DMS79 treated with DMSO at 0.1 percent for 48 hours (cell line): ENCODE results near the gene TNNI3.

Source experiments
- DNase-seq: peaks from one replicate; lab custom pipeline; 2025; lab: John Stamatoyannopoulos, UW

The TNNI3 gene

DNA sequence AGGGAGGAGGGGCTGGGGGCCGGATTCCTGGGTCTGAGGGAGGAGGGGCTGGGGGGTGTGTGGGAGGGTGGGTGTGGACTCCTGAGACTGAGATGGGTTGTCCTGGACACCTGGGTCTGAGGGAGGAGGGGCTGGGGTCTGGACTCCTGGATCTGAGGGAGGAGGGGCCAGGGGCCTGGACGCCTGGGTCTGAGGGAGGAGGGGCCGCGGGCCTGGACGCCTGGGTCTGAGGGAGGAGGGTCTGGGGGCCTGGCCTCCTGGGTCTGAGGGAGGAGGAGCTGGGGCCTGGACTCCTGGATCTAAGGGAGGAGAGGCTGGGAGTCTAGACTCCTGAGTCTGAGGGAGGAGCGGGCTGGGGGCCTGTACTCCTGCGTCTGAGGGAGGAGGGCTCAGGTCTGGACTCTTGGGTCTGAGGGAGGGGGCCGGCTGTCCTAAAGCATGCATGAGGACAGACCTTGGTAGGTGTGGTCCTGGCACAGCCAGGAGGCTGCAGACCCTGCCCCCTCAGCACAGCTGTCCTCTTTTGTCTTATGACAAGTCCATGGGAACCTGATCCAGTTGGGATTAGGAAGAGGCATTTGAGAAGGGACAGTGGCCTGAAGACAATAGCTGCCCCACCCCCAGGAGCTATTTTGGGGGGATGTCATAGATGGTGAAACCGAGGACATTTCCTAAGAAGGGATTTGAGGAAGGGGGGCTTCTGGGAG lies 9.8 kb downstream of the TNNI3 start:
- DNase-seq: no peak

DNA sequence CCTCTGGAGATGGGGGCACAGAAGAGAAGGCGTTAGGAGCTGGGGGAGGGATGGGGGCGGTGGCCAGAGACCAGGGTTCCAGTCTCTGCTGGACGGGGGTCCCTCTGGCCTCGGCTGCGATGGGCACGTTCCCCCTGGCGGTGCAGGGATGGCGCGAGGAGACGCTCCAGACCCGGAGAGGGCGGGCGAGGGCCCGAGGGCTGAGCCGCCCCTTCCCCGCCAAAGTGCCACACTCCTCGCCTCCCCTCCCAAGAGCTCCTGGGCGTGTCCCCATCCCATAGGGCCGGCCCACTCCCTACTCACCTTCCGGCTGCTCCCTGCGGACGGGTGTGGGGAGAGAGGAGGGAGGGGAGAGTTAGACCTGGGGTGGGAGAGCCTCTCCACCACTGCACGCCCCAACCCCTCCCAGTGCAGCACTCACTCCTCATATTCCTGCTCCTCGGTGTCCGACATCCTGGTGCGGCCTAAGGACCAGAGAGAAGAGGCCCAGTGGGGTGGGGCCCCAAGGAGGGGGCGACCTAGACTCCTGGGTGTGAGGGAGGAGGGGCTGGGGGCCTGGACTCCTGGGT lies 10.7 kb downstream of the TNNI3 start:
- peak; percentile 79 for DNase-seq

DNA sequence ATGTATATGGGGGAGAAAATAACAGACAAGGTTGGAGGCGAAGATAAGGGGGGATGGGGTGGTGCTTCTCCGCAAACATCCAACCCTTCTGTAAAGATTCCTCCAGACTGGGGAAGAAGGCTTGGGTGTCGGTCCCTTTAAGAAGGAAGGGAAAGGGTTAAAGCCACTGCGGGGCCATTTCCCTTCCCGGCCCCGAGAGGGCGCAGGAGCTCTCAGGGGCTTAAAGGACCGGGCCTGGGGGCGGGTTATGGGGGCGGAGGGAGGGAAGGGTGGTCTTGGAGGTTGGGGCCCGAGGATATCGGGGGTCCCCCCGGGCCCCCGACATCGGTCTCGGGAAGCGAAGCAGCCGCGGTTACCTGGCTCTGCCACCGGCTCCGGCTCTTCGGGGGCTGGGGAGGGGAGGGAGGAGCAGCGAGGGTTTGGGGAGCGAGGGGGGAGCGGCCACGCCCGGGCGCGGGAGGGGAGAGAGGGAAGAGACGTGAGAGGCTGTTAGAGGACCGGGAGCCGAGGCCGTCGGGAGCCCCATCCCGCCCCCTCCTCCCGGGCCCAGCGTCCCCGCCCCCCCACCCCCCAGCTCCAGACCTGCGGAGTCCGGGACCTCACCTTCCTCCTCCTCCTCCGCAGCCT lies 11.3 kb downstream of the TNNI3 start:
- peak; percentile 45 for DNase-seq

DNA sequence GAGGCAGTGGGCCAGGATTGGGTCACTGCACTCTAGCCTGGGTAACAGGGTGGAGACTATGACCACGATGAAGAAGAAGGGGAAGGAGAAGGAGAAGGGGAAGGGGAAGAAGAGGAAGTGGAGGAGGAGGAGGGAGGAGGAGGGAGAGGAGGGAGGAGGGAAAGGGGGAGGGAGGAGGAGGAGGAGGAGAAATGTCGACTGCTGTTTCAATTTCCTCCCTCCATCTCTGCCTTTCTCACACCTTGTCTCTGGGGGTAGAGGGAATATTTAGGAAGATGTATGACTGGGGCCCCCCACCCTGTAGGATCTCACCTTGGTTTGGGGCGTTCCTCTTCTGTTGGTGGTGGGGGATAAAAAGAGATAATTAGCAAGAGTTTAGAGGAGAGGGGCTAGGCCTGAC lies 12.3 kb downstream of the TNNI3 start:
- no peak for DNase-seq

DNA sequence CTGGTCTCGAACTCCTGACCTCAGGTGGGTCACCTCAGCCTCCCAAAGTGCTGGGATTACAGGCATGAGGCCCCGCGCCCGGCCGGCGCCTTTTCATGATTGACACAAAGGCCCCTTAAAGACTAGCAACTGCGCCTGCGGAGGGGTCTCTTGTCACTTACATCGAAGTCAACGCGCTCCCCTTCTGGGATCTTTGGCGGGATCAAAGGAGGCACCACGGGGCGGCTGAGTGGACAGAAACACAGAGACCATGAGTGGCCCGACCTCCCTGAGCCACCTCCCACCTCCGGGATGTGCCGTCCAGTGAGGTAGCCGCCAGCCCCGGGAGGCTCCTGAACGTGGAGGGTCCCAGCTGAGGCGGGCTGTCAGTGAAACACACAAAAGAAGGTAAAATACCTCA lies 15.8 kb downstream of the TNNI3 start:
- no peak for DNase-seq

DNA sequence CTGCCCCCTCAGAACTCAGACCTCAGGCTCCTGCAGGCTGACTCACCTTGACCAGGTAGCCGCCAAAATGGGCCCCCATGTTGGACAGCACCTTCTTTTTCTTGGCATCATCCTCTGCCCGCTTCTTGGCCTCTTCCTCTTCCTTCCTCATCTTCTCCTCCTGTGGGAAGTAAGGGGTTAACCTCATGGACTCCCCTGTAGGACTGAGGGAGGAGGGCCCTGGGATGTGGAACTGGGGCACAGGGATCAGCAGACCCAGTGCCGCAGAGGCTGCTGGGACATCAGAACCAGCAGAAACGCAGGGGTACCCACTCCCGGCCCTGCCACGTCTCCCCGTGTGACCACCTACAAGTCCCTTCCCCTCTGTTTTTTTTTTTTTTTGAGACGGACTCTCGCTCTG lies 19.6 kb downstream of the TNNI3 start:
- no peak for DNase-seq

DNA sequence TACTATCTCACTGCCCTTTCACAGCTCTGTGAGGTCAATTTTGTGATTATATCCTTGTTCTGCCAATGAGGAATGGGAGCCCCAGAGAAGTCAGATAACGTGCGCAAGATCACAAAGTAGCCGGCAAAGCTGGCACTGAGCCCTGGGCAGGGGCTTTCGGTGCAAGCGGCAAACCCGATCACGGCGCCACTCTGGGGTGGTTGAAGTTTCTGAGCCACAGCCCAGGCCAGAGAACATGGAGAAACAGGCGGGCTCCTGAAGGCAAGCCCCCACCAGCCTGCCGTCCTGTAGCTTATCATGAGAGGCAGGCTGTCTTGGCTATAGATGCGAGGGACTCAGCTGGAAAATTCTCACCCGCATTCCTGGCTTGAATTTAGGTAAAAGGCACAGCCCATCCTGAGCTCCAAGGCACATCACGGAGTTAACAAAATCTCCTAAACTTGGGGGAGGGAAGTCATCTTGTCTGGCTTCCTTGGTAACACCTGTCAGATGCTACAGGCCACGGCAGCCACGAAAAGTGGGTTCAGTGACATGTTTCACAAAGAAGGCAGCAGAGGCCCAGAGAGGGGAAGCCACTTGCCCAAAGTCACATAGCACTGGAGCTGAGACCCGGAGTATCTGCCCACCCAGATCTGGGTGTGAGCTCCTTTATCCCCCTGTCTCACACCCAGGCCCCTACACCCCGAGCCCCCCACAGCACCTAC lies 21.0 kb downstream of the TNNI3 start:
- no peak for DNase-seq

DNA sequence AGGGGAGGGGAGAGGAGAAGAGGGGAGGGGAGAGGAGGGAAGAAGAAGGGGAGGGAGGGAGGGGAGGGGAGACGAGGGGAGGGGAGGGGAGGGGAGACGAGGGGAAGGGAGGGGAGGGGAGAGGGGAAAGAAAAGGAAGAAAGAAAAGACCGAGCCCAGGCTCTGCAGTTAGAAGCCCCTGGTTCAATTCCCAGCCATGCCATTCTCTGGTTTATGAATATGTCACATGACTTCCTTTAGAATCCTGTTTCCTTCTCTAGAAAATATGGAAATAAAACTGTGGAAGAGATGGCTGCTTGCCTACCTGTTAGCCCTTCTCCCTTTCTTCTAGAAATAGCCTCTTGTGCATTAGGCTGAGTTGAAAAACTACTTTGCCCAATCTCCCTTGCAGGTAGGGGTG lies 22.8 kb downstream of the TNNI3 start:
- DNase-seq: no peak

DNA sequence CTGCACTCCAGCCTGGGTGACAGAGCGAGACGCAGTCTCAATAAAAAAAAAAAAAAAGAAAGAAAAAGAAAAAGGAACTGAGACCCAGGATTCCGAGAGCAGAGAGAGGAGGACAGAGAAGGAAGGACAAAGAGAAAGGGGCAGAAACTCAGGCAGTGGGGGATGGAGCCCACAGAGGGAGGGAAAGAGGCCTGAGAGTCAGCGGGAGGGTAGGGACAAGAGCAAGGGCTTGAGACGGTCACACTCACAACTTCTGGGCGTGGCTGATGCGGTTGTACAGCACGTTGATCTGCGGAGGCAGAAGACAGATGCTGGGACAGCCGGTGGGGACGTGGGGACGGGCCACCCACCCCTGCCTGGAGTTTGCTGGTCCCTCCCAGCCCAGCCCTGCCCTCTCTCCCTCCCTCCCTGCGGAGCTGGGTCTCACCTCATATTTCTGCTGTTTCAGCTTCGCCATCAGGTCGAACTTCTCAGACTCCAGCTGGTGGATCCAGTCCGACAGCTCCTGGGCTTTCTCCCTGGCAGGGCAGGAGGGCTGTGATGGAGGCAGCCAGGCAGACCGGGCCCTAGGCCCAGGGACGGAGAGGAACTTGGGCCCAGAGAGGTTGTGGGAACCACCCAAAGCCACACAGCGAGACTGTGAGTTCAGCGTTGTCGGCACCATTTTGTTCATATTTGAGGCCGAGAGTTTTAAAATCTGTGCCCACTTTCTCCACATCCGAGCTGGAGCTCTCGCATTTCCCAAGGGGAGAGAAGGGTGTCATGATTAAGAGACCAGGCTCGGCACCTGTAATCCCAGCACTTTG lies 23.7 kb downstream of the TNNI3 start:
- DNase-seq: no peak

DNA sequence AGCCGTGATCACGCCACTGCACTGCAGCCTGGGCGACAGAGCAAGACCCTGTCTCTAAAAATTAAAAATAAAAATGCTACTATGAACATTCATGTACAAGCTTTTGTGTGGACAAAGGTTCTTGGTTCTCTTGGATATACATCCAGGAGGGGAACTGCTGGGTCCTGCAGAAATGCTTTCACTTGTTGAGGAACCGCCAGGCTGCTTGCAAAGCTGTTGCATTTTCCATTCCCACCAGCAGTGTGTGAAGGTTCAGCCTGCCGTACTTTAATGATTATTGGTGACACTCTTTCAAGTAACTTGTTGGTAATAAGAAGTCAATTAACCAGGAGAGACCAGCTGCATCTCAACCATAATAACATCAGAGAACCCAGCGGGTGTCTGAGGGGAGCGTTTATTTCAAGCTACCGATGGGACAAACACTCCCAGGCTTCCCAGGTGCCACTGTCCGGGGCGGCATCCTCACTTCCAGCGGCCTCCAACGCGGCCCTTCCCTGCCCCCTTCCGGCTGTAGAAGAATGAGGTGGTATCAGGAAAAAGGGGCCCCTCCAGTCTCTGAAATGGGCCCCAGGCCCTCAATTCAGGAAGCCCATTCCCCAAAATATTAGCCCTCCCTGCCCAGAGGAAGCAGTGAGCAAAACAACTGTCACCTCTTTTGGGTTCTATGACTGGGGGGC lies 24.9 kb downstream of the TNNI3 start:
- DNase-seq: no peak

DNA sequence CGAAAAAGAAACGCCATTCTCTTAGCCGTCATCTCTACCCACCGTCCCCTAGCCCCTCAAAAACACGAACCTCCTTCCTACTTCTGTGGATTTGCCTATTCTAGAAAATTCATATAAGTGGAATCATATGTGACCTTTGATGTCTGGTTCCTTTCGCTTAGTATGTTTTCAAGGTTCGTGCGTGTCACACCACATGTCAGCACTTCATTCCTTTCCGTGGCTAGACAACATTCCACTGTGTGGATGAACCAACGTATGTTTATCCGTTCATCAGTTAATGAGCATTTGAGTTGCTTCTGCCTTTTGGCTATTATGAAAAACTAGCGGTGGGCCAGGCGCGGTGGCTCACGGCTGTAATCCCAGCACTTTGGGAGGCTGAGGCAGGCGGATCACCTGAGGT lies 26.1 kb downstream of the TNNI3 start:
- no peak for DNase-seq

DNA sequence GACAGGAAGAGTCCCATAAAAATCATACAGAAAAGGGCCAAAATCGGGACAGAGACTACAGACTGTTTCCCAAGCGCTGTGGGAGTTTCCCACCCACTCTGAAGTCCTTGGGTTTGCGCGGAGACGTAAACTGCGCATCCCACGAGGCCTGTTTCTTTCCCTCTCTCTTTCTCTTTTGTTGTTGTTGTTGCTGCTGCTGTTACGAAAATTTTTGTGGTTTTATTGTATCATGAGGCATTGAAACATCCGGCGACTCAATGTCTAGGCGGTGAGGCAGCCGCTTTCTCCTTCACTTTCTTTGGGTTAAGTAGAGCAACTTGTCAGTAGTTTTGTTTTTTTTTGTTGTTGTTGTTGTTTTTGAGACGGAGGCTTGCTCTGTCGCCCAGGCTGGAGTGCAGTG lies 38.5 kb downstream of the TNNI3 start:
- no peak for DNase-seq

DNA sequence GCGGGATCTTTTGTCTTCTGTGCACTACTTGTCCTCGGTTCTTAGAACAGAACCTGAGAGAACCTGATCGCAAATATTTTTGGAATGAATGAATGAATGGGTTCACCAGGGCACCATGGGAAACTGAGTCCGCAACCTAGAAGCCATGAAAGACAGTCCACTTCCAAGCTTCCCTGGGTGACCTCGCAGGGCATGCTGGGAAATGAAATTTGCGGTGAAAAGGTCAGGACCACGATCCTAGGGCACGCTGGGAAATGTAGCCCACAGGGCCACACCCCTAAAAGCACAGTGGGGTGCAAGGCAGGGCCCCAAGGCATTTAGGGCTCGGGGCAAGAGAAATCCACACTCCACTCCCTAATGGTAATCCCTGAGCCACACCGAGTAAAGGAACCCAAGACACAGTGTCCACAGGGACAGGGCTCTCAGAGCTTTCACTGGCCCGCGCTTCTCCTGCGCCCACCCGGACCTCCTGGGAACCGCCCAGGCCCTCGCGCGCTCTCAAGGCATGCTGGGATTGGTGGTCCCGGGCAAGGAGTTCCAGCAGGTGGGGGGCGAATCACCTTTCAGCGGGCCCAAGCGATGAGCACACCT lies 39.0 kb downstream of the TNNI3 start:
- DNase-seq: peak; percentile 9

DNA sequence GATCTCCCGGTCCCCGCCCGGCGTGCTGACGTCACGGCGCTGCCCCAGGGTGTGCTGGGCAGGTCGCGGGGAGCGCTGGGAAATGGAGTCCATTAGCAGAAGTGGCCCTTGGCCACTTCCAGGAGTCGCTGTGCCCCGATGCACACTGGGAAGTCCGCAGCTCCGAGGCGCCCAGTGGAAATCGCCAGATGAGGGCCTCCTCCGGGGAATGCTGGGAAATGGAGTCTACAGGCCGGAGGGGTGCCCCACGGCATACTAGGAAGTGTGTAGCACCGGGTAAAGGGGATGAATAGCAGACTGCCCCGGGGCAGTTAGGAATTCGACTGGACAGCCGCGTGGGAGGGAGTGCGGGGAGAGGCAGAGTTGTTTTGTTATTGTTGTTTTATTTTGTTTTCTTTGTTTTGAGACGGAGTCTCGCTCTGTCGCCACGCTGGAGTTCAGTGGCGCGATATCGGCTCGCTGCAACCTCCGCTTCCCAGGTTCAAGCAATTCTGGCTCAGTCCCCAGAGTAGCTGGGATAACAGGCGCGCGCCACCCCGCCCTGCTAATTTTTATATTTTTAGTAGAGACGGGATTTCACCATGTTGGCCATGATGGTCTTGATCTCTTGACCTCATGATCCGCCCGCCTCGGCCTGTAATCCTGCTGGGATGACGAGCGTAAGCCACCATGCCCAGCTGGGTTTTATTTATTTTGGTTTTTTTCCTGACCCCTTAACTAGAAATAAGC lies 39.7 kb downstream of the TNNI3 start:
- DNase-seq: peak; percentile 93

DNA sequence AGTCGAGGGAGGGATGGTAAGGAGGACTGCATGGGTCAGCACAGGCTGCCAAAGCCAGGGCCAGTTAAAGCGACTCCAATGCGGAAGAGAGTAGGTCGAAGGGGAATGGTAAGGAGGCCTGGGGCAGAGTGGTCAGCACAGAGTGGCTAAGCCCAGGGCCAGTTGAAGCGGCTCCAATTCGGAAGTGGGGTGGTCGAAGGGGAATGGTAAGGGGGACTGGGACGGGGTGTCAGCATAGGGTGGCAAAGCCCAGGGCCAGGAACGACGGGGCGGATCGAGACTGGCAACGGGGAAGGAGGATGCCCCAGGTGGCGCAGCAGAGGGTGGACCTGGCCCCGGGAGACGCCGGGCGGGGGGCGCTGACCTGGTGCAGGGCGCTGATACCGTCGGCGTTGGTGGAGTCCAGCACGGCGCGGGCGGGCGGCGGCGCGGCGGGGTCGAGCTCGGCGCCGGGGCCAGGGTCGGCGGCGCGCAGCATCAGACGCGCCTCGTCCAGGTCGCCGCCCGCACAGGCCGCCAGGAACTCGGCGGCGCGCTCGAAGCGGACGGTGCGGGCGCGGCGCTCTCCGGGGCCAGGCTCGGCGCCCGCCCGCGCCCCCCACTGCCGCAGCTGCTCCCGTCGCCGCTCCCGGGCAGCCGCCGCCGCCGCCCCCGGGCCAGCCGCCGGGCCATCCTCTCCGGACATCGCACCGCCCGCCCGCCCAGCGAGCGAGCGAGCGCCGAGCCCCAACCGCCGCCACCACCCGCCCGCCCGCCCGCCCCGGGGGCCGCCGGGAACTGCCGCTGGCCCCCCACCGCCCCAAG lies 40.5 kb downstream of the TNNI3 start, which contains the start of gene PPP1R12C:
Gene PPP1R12C (minus strand): TSS at position 779 of the 804 bp plus-strand sequence. CDS start 94 bp downstream, at position 685.
- no peak for DNase-seq

DNA sequence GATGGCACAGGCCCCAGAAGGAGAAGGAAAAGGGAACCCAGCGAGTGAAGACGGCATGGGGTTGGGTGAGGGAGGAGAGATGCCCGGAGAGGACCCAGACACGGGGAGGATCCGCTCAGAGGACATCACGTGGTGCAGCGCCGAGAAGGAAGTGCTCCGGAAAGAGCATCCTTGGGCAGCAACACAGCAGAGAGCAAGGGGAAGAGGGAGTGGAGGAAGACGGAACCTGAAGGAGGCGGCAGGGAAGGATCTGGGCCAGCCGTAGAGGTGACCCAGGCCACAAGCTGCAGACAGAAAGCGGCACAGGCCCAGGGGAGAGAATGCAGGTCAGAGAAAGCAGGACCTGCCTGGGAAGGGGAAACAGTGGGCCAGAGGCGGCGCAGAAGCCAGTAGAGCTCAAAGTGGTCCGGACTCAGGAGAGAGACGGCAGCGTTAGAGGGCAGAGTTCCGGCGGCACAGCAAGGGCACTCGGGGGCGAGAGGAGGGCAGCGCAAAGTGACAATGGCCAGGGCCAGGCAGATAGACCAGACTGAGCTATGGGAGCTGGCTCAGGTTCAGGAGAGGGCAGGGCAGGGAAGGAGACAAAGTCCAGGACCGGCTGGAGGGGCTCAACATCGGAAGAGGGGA lies 41.2 kb downstream of the TNNI3 start:
- DNase-seq: peak; percentile 29

DNA sequence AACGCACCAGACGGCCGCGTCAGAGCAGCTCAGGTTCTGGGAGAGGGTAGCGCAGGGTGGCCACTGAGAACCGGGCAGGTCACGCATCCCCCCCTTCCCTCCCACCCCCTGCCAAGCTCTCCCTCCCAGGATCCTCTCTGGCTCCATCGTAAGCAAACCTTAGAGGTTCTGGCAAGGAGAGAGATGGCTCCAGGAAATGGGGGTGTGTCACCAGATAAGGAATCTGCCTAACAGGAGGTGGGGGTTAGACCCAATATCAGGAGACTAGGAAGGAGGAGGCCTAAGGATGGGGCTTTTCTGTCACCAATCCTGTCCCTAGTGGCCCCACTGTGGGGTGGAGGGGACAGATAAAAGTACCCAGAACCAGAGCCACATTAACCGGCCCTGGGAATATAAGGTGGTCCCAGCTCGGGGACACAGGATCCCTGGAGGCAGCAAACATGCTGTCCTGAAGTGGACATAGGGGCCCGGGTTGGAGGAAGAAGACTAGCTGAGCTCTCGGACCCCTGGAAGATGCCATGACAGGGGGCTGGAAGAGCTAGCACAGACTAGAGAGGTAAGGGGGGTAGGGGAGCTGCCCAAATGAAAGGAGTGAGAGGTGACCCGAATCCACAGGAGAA lies 42.0 kb downstream of the TNNI3 start:
- DNase-seq: no peak

DNA sequence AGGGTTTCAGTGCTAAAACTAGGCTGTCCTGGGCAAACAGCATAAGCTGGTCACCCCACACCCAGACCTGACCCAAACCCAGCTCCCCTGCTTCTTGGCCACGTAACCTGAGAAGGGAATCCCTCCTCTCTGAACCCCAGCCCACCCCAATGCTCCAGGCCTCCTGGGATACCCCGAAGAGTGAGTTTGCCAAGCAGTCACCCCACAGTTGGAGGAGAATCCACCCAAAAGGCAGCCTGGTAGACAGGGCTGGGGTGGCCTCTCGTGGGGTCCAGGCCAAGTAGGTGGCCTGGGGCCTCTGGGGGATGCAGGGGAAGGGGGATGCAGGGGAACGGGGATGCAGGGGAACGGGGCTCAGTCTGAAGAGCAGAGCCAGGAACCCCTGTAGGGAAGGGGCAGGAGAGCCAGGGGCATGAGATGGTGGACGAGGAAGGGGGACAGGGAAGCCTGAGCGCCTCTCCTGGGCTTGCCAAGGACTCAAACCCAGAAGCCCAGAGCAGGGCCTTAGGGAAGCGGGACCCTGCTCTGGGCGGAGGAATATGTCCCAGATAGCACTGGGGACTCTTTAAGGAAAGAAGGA lies 42.9 kb downstream of the TNNI3 start:
- no peak for DNase-seq
